DND-41 (cell line): ENCODE results near the gene AGO3.

Experiments used
- ATAC-seq: fragments of 200-7000 bp; cut with Tn5 transposase; 3 replicates; pipeline ENCODE4 v1.9.1; 2021; ENCODE audit warnings: low read depth; ENCODE audit not compliant: insufficient read depth
- DNase-seq: peaks from one replicate; pipeline ENCODE4 v3.0.0-alpha.2; 2020
- H2AFZ ChIP-seq: 2 replicates; pipeline ENCODE4 v1.6.0; 2012; ENCODE audit warnings: low read depth, low read length
- H3K27ac ChIP-seq: 2 replicates; pipeline ENCODE4 v1.5.1; 2012; ENCODE audit warnings: low read length, inconsistent platforms
- H3K27me3 ChIP-seq: fragments of 200-600 bp; sonication (generic); 2 replicates; pipeline ENCODE4 v1.6.0; 2012; ENCODE audit warnings: low read length, mild to moderate bottlenecking, inconsistent platforms; ENCODE audit not compliant: insufficient read depth, poor library complexity
- H3K36me3 ChIP-seq: 2 replicates; pipeline ENCODE4 v1.5.1; 2012; ENCODE audit warnings: low read length, inconsistent platforms; ENCODE audit not compliant: insufficient read depth
- H3K4me1 ChIP-seq: 2 replicates; pipeline ENCODE4 v1.5.1; 2012; ENCODE audit warnings: mild to moderate bottlenecking, low read length; ENCODE audit not compliant: insufficient read depth
- H3K4me2 ChIP-seq: 2 replicates; pipeline ENCODE4 v1.6.0; 2012; ENCODE audit warnings: mild to moderate bottlenecking, moderate library complexity, low read length, inconsistent platforms; ENCODE audit not compliant: insufficient read depth
- H3K4me3 ChIP-seq, 2 experiments: fragments of 200-600 bp in 1 of 2; shearing (Covaris generic) in 1 of 2; 2 replicates each; pipeline ENCODE4 v1.5.1; 2012 to 2016; ENCODE audit warnings: inconsistent platforms in 2 of 2, low read length in 2 of 2, mild to moderate bottlenecking in 2 of 2, low read depth in 1 of 2, moderate library complexity in 1 of 2
- H3K79me2 ChIP-seq: 2 replicates; pipeline ENCODE4 v1.6.0; 2012; ENCODE audit warnings: low read length, inconsistent platforms; ENCODE audit not compliant: insufficient read depth
- H3K9ac ChIP-seq: 2 replicates; pipeline ENCODE4 v1.6.0; 2012; ENCODE audit warnings: low read depth, mild to moderate bottlenecking, inconsistent platforms, low read length, moderate library complexity
- H3K9me3 ChIP-seq: 2 replicates; pipeline ENCODE4 v1.5.1; 2012; ENCODE audit warnings: low read length, moderate library complexity, mild to moderate bottlenecking, inconsistent platforms; ENCODE audit not compliant: insufficient read depth, severe bottlenecking
- H4K20me1 ChIP-seq: 2 replicates; pipeline ENCODE4 v1.6.0; 2012; ENCODE audit warnings: low read length; ENCODE audit not compliant: insufficient read depth
- CTCF ChIP-seq: IDR thresholded peaks from 2 replicates; pipeline ENCODE4 v1.5.1; 2012; ENCODE audit warnings: borderline replicate concordance, low read length, moderate library complexity, mild to moderate bottlenecking; ENCODE audit not compliant: poor library complexity, severe bottlenecking; ENCODE audit errors: extremely low read depth
- EZH2 ChIP-seq: IDR thresholded peaks from 3 replicates; pipeline ENCODE4 v1.6.1; 2012; ENCODE audit warnings: borderline replicate concordance, low read depth, mild to moderate bottlenecking, moderate library complexity, low read length, inconsistent platforms; ENCODE audit not compliant: severe bottlenecking

Gene AGO3

GRCh38 chr1:35885961-35886558, 44.8 kb upstream of the AGO3 start:
- Histone ChIP-seq H3K4me3 (no peak overlapping the region), H3K79me2 (peaks cover 54% of the 10 kb centered on the region), H3K9ac (no peak overlapping the region), H3K4me2 (peak overlapping the region; percentile 36), H3K27ac (no peak overlapping the region), H3K9me3 (no peaks in the 10 kb centered on the region), H3K27me3 (no peaks in the 10 kb centered on the region), H2AFZ (no peak overlapping the region), H4K20me1 (peaks cover 37% of the 10 kb centered on the region), H3K36me3 (peaks cover 35% of the 10 kb centered on the region), H3K4me1 (peaks cover 37% of the 10 kb centered on the region)
- TF ChIP-seq CTCF = no peak
- TF ChIP-seq EZH2 = no peak
- no peak for ATAC-seq
- DNase-seq = no peak

- Histone ChIP-seq H3K4me1 (peaks cover 37% of the 10 kb centered on the region), H3K36me3 (peaks cover 38% of the 10 kb centered on the region), H2AFZ (no peak overlapping the region), H4K20me1 (peaks cover 37% of the 10 kb centered on the region), H3K4me2 (peak overlapping the region; percentile 36), H3K9me3 (no peaks in the 10 kb centered on the region), H3K9ac (no peak overlapping the region), H3K27me3 (no peaks in the 10 kb centered on the region), H3K79me2 (peaks cover 54% of the 10 kb centered on the region), H3K27ac (no peak overlapping the region), H3K4me3 (no peak overlapping the region)
- ATAC-seq = no peak
- DNase-seq = no peak
- TF ChIP-seq CTCF = no peak
- no peak for TF ChIP-seq EZH2
These were observed 44.1 kb upstream of the AGO3 start for GRCh38 chr1:35886577-35887431.

GRCh38 chr1:35887508-35887907, 43.4 kb upstream of the AGO3 start:
- Histone ChIP-seq H2AFZ (no peak overlapping the region), H3K9ac (no peak overlapping the region), H3K4me1 (peaks cover 36% of the 10 kb centered on the region), H4K20me1 (peaks cover 37% of the 10 kb centered on the region), H3K4me3 (no peak overlapping the region), H3K27me3 (no peaks in the 10 kb centered on the region), H3K79me2 (peaks cover 54% of the 10 kb centered on the region), H3K4me2 (no peak overlapping the region), H3K27ac (no peak overlapping the region), H3K9me3 (no peaks in the 10 kb centered on the region), H3K36me3 (peaks cover 45% of the 10 kb centered on the region)
- DNase-seq (no peak), ATAC-seq (no peak)
- TF ChIP-seq EZH2 (no peak), CTCF (no peak)
